Cardiac muscle cell (in vitro differentiated cells and primary cell): ENCODE measurements around the gene B3GNT4. TPM values are rescaled to one million over a fixed set of nuclear protein-coding genes. Genes with fewer than 3 reads are reported as not detected.

ENCODE experiments used
- DNase-seq, 2 donors: peaks; one replicate each; pipeline versions ENCODE4 v3.0.0 to v3.0.0-alpha.2; 2010 to 2017; ENCODE audit warnings: low read depth in 1 of 2, low spot score in 1 of 2
- H3K27ac ChIP-seq: fragments of 200-600 bp; sonication (generic); 2 replicates; pipeline ENCODE4 v1.5.1; 2016
- H3K27me3 ChIP-seq: fragments of 200-600 bp; sonication (generic); 2 replicates; pipeline ENCODE4 v1.6.0; 2016; ENCODE audit warnings: control low read depth
- H3K36me3 ChIP-seq: fragments of 200-600 bp; sonication (generic); 2 replicates; pipeline ENCODE4 v1.5.1; 2016; ENCODE audit warnings: control low read depth
- H3K4me1 ChIP-seq: fragments of 200-600 bp; sonication (generic); 2 replicates; pipeline ENCODE4 v1.8.1; 2017; ENCODE audit warnings: low read depth, mild to moderate bottlenecking, mixed run types
- H3K4me3 ChIP-seq: fragments of 200-600 bp; sonication (generic); 2 replicates; pipeline ENCODE4 v1.5.1; 2016; ENCODE audit warnings: mild to moderate bottlenecking
- H3K9me3 ChIP-seq: fragments of 200-600 bp; sonication (generic); 2 replicates; pipeline ENCODE4 v1.5.1; 2017; ENCODE audit warnings: low read depth, mild to moderate bottlenecking, control low read depth
- CTCF ChIP-seq: IDR thresholded peaks from 2 replicates; pipeline ENCODE4 v1.5.1; 2012; ENCODE audit warnings: low read depth, mild to moderate bottlenecking, low read length
- polyA plus RNA-seq: library from polyadenylated mRNA; unstranded; fragments of >200 nt; fragmentation: Nextera tagmentation; extraction: Ambion mirVana; gene quantifications from 2 replicates; pipeline ENCODE4 v1.2.1, GENCODE V29; 2016
- total RNA-seq: library from RNA; depleted of rRNA; stranded (reverse); fragments of >200 nt; gene quantifications from 2 replicates; pipeline ENCODE4 v1.2.3, GENCODE V29; 2016

Gene B3GNT4
- total and polyA plus RNA-seq, 2 experiments from 2014 or later = 0.12 to 2.2 TPM

- no peaks in the 10 kb centered on the region for H3K9me3 ChIP-seq
These were observed 19.9 kb upstream of the B3GNT4 start for GRCh38 chr12:122183588-122183940.

GRCh38 chr12:122184517-122184916 is 19.0 kb upstream of the B3GNT4 start:
- DNase-seq = no peak
- Histone ChIP-seq H3K9me3 (no peaks in the 10 kb centered on the region), H3K4me1 (no peaks in the 10 kb centered on the region), H3K27me3 (peaks cover 14% of the 10 kb centered on the region), H3K27ac (no peak overlapping the region), H3K36me3 (no peaks in the 10 kb centered on the region), H3K4me3 (no peak overlapping the region)
- TF ChIP-seq CTCF = no peak

More at GRCh38 chr12:122183588-122183940, 19.9 kb upstream of the B3GNT4 start:
- Histone ChIP-seq H3K27ac (no peak overlapping the region), H3K36me3 (no peaks in the 10 kb centered on the region), H3K4me3 (peak overlapping the region; percentile 42), H3K4me1 (no peaks in the 10 kb centered on the region), H3K27me3 (peaks cover 14% of the 10 kb centered on the region)
- no peak for TF ChIP-seq CTCF
- DNase-seq = no peak

- TF ChIP-seq CTCF = no peak
- Histone ChIP-seq H3K27ac (no peak overlapping the region), H3K4me3 (no peak overlapping the region), H3K36me3 (no peaks in the 10 kb centered on the region), H3K27me3 (peaks cover 14% of the 10 kb centered on the region), H3K9me3 (no peaks in the 10 kb centered on the region), H3K4me1 (no peaks in the 10 kb centered on the region)
- DNase-seq = no peak
These were observed 18.4 kb upstream of the B3GNT4 start for GRCh38 chr12:122185079-122185478.

GRCh38 chr12:122185494-122186082 is 17.9 kb upstream of the B3GNT4 start:
- Histone ChIP-seq H3K4me3 (no peak overlapping the region), H3K27me3 (peaks cover 14% of the 10 kb centered on the region), H3K36me3 (no peaks in the 10 kb centered on the region), H3K27ac (no peak overlapping the region), H3K4me1 (no peaks in the 10 kb centered on the region), H3K9me3 (no peaks in the 10 kb centered on the region)
- no peak for TF ChIP-seq CTCF
- no peak for DNase-seq

- no peak overlapping the region for H3K4me3 ChIP-seq
- DNase-seq = no peak
- no peak for TF ChIP-seq CTCF
These were observed 16.0 kb upstream of the B3GNT4 start for GRCh38 chr12:122187466-122187865.

More at GRCh38 chr12:122187466-122187865, 16.0 kb upstream of the B3GNT4 start:
- Histone ChIP-seq H3K27me3 (peaks cover 14% of the 10 kb centered on the region), H3K9me3 (no peaks in the 10 kb centered on the region), H3K36me3 (no peaks in the 10 kb centered on the region), H3K4me1 (no peaks in the 10 kb centered on the region), H3K27ac (no peak overlapping the region)
